Heart left ventricle (tissue), 16 donors: ENCODE data around the gene IPP. TPM values are rescaled to one million over a fixed set of nuclear protein-coding genes. Genes with fewer than 3 reads are reported as not detected.
A peak's percentile ranks its signal among the peaks of the same experiment; 100 is the strongest.

Experiments used
- ATAC-seq, 4 donors: fragments of 200-7000 bp; cut with Tn5 transposase; one replicate each; pipeline ENCODE4 v1.9.1; 2020 to 2022; ENCODE audit warnings: moderate library complexity in 4 of 4, mild to moderate bottlenecking in 3 of 4, moderate number of reproducible peaks in 1 of 4
- DNase-seq, 5 donors: peaks; one replicate each; pipeline ENCODE4 v3.0.0-alpha.2; 2020
- H3K27ac ChIP-seq, 12 donors: fragments of 200-600 bp; sonication (generic) in 4 of 12; one replicate each; pipeline versions ENCODE4 v1.5.0 to v1.8.0; 2016 to 2022; ENCODE audit warnings: mild to moderate bottlenecking in 2 of 12
- H3K27me3 ChIP-seq, 9 donors: fragments of 200-600 bp; sonication (generic) in 2 of 9; one replicate each; pipeline versions ENCODE4 v1.5.1 to v1.8.0; 2016 to 2022; ENCODE audit warnings: mild to moderate bottlenecking in 3 of 9
- H3K36me3 ChIP-seq, 9 donors: fragments of 200-600 bp; sonication (generic) in 2 of 9; one replicate each; pipeline versions ENCODE4 v1.5.0 to v1.8.0; 2018 to 2022; ENCODE audit warnings: mild to moderate bottlenecking in 2 of 9
- H3K4me1 ChIP-seq, 12 donors: fragments of 200-600 bp; sonication (generic) in 4 of 12; one replicate each; pipeline versions ENCODE4 v1.5.0 to v1.8.0; 2016 to 2022; ENCODE audit warnings: mild to moderate bottlenecking in 3 of 12
- H3K4me3 ChIP-seq, 12 donors: fragments of 200-600 bp; sonication (generic) in 4 of 12; one replicate each; pipeline versions ENCODE4 v1.5.0 to v1.8.0; 2017 to 2022; ENCODE audit warnings: mild to moderate bottlenecking in 9 of 12, moderate library complexity in 4 of 12
- H3K9me3 ChIP-seq, 12 donors: fragments of 200-600 bp; sonication (generic) in 4 of 12; one replicate each; pipeline versions ENCODE4 v1.5.0 to v1.8.0; 2016 to 2022; ENCODE audit warnings: mild to moderate bottlenecking in 1 of 12
- CTCF ChIP-seq, 12 donors: fragments of 200-600 bp; sonication (generic) in 4 of 12; IDR thresholded peaks; one replicate each; pipeline versions ENCODE4 v1.5.0 to v1.8.0; 2018 to 2022; ENCODE audit warnings: antibody characterized with exemption in 12 of 12, mild to moderate bottlenecking in 5 of 12
- POLR2A ChIP-seq, 2 donors: fragments of 450-650 bp; IDR thresholded peaks; one replicate each; pipeline ENCODE4 v1.6.1; 2017; ENCODE audit warnings: antibody characterized with exemption in 2 of 2, mild to moderate bottlenecking in 2 of 2, moderate library complexity in 2 of 2
- WGBS, 4 donors: extraction: QIAGEN DNeasy Blood & Tissue Kit in 2 of 4; methylation state at CpG; one replicate each; pipeline versions ENCODE4 v1.1.5 to v1.1.7; 2013 to 2018; 5-methylcytosine and 5-hydroxymethylcytosine counted together
- intact Hi-C, 10 donors: fragments of 100-400 bp; cut with DNase I; formaldehyde crosslinking; loops; one replicate each; pipeline versions ENCODE4 v1.11.1 to v1.14.2; 2022
- polyA plus RNA-seq, 2 donors: library from polyadenylated mRNA; stranded (reverse); fragments of 200-250 nt; gene quantifications; one replicate each; pipeline ENCODE4 v1.2.3, GENCODE V29; 2013
- total RNA-seq, 9 donors: library from RNA; depleted of rRNA in 2 of 9; stranded (reverse); fragments of >200 nt in 2 of 9; fragmentation: NEBNext Ultra II Directional in 3 of 9; extraction: Animal tissue kit (Norgen Biotek cat#: 25700) in 3 of 9; gene quantifications; one replicate each; pipeline versions ENCODE4 v1.1.0 to v1.2.4, GENCODE V29; 2016 to 2023
- donor health status: ischemic (EF 13 %, LVEDD 7.1; RV severe dilation, severe dysfunction).
- donor health status: healthy with polysubstance abuse.
- donor health status: DM: no; HTN: yes; CAD: no.
- donor health status: DM: no; HTN: no; CAD: no.
- donor health status: ischemic (EF 25% LVEDD 6.9; RV normal size, moderate dysfunction).
- donor health status: ischemic (EF 25% LVEDD 5.7; RV mildly dilated, moderate dysfunction).
- donor health status: healthy.
- donor health status: DM: yes; HTN: yes; CAD: no.
- donor health status: ischemic (EF 35%, LVEDD 5.7; RV mildly dilated, moderate dysfunction).
- donor health status: nonischemic (EF 11% LVEDD 7.7; RV severe dilation, severe dysfunction).
- donor health status: DM: yes; HTN: yes; CAD: no.
- donor health status: PGD.
- donor health status: ischemic (EF 29% LVEDD 5.4; RV normal size, mild dysfunction).
- donor health status: nonischemic (EF 23%, LVEDD 6.1; RV moderate dilation, normal function).

The IPP gene
- total and polyA plus RNA-seq, 11 donors = 3.6 to 24.7 (median 9.9) TPM

DNA sequence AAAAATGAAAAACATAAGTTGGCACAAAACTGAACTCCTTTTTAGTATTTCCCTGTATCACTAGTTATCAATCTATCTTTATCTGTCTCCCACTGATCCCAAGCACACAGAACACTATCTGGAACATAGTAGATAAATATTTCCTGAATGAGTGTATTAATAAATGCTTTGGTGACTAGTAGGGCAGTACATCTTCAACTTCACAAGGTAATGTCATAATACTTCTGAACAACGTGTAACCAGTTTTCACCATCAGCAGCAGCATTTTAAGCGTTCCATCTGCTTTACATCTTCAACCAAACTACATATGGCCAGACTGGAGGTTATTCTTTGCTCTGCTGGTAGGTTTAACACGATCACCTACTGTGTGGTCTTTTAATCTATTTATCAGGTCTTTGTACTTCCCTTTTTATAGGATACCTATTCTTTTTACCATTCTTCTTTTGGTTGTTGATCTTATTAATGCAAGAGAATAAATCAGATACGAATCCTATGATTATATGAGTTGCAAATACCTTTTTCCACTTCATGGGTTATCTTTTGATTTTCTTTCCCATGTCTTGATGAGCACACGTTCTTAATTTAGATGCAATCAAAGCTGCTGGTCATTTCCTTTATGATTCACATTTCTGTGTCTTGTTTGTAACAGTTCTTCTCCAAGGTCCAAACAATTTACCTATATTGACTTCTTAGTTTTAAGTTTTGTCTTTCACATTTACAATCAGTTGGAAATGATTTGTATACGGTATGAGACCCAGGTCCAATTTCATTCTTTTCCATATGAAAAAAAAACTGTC, 80.4 kb downstream of the IPP start:
- no peaks in the 10 kb centered on the region for H3K27me3 ChIP-seq
- H3K27ac ChIP-seq = peak overlapping the region in 1 of 12 donors; percentile 1
- 62 to 73% (median 68%) methylated on average over 6 of the region's 6 CpGs for WGBS, 4 donors
- H3K36me3 ChIP-seq = peaks cover 0 to 18% (median 0%) of the 10 kb centered on the region in 9 donors
- no peak for ATAC-seq
- H3K9me3 ChIP-seq = no peaks in the 10 kb centered on the region
- no peak for TF ChIP-seq CTCF (IDR thresholded peaks at IDR 0.05)
- no peak for TF ChIP-seq POLR2A (IDR thresholded peaks at IDR 0.05)
- intact Hi-C loops = no loop called here
- no peak overlapping the region for H3K4me3 ChIP-seq
- DNase-seq = no peak
- H3K4me1 ChIP-seq = peaks cover 0 to 83% (median 66%) of the 10 kb centered on the region in 12 donors

DNA sequence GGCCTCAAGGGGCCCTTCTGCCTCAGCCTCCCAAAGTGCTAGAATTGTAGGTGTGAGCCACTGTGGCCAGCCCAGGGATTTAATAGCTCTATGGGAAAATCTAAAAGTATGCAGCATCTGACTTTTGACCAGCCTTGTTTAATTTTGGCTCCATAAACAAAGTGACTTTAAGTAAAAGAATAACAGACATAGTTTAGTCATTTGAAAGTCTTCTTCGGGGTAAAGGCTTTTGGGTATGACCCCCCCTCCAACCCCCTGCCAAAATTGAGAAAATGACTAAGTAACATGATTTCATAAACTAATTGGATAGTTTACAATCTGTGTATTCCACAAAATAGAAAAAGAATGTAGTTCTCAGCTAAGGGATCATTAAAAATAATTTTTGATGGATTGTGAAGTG, 81.1 kb downstream of the IPP start:
- no peak for ATAC-seq

GRCh38 chr1:45668526-45668925, 81.9 kb downstream of the IPP start:
- ATAC-seq = no peak
- no peak for DNase-seq
- TF ChIP-seq CTCF (IDR thresholded peaks at IDR 0.05) (no peak), POLR2A (IDR thresholded peaks at IDR 0.05) (no peak)
- Histone ChIP-seq H3K4me1 (peaks cover 0 to 69% (median 52%) of the 10 kb centered on the region in 12 donors), H3K9me3 (no peaks in the 10 kb centered on the region), H3K4me3 (no peak overlapping the region), H3K27me3 (no peaks in the 10 kb centered on the region), H3K36me3 (peaks cover 0 to 13% (median 0%) of the 10 kb centered on the region in 9 donors), H3K27ac (no peak overlapping the region)
- 90 to 99% (median 96%) methylated on average over 4 of the region's 4 CpGs for WGBS, 4 donors
- intact Hi-C loops = no loop called here

More for the DNA sequence above, 81.1 kb downstream of the IPP start:
- Histone ChIP-seq H3K27me3 (no peaks in the 10 kb centered on the region), H3K4me3 (no peak overlapping the region), H3K27ac (no peak overlapping the region), H3K9me3 (no peaks in the 10 kb centered on the region), H3K4me1 (peaks cover 0 to 76% (median 60%) of the 10 kb centered on the region in 12 donors), H3K36me3 (peaks cover 0 to 14% (median 0%) of the 10 kb centered on the region in 9 donors)
- DNase-seq = no peak
- TF ChIP-seq CTCF (IDR thresholded peaks at IDR 0.05) = no peak
- intact Hi-C loops = no loop called here
- WGBS, 4 donors = 64 to 79% (median 70%) methylated on average over 1 of the region's 1 CpG

DNA sequence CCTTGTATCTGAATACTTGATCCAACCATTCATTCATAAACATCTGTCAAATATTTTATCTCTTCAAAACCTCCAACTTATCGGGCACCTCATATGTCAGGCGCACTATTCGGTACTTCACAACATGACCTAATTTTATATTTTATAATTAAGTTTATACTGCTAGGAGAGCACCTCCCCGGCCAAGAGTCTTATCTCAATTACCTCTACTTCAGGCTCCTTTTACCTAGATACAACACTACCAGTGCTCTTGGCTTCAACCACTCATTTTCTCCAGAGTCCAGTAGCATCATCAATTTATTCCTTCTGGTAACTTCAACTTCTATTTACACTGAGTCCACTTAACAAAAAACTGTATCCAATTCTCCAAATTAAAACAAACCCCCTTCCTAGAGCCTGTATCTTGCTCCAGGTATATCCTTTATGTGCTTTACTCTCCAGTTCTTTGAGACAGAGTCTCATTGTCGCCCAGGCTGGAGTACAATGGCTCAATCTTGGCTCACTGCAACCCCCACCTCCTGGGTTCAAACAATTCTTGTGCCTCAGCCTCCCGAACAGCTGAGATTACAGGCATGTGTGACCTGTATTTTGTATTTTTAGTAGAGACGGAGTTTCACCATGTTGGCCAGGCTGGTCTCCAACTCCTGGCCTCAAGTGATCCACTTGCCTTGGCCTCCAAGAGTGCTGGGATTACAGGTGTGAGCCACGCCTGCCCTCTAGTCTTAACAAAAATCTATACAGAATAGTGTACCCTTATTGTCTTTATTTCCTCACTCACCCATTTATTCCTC, 82.9 kb downstream of the IPP start:
- H3K4me1 ChIP-seq = peaks cover 0 to 62% (median 43%) of the 10 kb centered on the region in 12 donors
- peak in 2 of 4 donors; percentile 30 to 53 for ATAC-seq

More for the DNA sequence above, 82.9 kb downstream of the IPP start:
- DNase-seq = no peak
- 57 to 66% (median 64%) methylated on average over 8 of the region's 8 CpGs for WGBS, 4 donors
- TF ChIP-seq POLR2A (IDR thresholded peaks at IDR 0.05) = no peak
- no peak for TF ChIP-seq CTCF (IDR thresholded peaks at IDR 0.05)
- intact Hi-C loops = no loop called here
- H3K36me3 ChIP-seq = peaks cover 0 to 13% (median 0%) of the 10 kb centered on the region in 9 donors
- no peak overlapping the region for H3K4me3 ChIP-seq
- no peak overlapping the region for H3K27ac ChIP-seq
- H3K27me3 ChIP-seq = no peaks in the 10 kb centered on the region
- no peaks in the 10 kb centered on the region for H3K9me3 ChIP-seq
